ENCODE results near the gene RBM44.
"Not testable (repeated sequence)": the region's sequence is repeated elsewhere in the genome, so short reads cannot be mapped to it uniquely, and the experiment has no call there.

Gene RBM44

DNA sequence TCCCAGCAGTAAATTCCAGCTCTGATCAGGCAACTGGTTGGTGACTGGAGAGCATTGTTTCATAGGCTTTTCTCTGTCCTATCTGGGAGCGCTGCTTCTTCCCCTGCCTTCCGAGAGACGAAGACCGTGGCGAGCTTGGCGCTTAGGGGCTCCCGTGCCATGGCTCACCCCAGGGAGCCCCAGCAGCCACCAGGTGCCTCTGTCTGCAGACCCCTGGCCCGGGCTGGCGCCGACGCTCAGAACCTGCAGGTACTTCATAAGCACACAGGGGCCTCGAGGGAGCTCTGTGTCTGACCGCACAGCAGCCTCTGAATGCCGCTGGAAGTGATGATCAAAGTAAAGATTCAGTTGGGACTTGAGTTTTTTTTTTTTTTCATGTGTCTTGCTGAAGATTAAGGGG, 19.1 kb upstream of the RBM44 start:
- no peak for DNase-seq

DNA sequence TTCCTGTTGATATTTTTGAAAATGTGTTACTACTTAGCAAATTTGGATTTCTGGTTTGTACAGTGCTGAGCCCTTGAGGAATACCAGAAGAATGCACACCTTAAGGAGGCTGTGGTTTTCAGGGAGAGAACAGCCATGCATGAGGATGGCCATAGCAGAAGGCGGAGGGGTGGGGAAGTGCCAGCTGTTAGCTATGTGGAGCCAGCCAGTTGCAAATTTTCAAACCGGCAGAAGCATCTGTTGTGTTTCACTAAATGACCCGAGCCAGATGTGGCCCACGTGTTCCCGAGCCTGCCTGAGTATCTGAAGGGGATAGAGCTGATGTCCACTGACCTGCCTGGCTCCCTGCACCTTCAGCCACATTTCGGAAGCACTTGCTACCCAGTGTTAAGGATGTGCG, 16.4 kb upstream of the RBM44 start:
- no peak for DNase-seq

DNA sequence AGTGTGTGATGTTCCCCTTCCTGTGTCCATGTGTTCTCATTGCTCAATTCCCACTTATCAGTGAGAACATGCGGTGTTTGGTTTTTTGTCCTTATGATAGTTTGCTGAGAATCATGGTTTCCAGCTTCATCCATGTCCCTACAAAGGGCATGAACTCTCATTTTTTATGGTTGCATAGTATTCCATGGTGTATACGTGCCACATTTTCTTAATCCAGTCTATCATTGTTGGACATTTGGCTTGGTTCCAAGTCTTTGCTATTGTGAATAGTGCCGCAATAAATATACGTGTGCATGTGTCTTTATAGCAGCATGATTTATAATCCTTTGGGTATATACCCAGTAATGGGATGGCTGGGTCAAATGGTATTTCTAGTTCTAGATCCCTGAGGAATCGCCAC, 14.9 kb upstream of the RBM44 start:
- DNase-seq: not testable (repeated sequence)

DNA sequence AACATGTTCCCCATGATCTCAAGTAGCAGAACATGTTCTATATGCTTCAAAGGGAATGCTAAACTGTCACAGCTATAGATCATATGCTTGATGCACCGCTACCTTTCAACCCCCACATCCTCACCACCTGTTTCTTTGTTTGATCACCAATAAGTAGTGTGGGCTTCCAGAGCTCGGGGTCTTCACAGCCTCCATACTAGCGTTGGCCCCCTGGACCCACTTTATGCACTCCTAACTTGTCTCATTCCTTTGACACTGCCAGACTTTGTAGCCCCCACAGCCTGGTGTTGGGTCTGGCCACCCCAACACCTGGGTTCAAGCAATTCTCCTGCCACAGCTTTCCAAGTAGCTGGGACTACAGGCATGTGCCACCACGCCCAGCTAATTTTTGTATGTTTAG, 11.6 kb upstream of the RBM44 start:
- no peak for DNase-seq

DNA sequence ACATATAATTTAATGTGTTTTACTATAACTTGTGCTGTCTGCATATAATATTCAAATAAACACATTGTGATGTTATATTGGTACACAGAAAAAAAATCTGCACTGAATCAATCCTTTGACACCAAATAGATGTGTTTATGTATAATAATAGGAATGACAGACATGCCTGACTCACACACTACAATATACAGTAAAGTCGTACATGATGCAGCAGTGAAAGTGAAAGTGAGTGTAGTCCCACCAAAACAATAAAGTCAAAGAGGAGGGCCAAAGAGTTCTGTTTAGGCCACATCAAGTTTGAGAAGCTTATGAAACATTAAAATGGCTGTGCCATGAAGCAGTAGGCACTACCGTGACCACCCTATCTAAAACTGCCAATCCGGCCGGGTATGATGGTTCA, 8.2 kb upstream of the RBM44 start:
- no peak for DNase-seq

DNA sequence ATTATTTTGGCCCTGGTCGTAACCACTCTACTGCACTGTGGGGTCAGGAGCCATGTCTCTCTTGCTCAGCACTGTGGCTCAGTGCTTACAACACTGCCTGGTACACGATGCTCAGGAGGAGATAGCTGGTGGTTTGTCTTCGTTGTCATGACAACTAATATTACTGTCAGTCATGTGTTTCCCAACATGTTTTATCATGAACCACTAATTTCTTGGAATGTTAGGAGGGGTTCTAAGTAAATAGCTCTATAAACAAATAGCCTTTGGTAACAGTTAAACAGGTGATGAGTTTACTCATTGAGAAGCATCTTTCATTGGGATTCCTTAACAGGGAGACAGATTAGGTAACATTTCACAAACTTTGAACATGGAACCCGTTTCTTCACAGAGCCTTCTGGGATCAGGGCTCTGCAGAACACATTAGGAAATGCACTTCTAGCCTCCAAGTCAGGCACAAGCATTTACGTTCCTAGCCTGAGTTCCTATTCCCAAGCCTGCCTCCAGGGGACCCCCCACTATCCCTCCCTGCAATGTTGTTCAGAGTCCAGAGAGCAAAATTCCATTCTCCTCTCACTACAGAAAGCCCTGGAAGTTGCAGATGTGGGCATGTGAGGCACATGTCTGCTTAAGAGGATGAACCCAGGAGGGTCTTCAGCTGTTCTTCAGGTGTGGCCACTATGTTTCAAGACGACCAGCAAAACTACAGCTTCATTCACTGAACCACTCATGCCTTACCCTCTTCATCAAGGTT, 6.4 kb upstream of the RBM44 start:
- no peak for DNase-seq

DNA sequence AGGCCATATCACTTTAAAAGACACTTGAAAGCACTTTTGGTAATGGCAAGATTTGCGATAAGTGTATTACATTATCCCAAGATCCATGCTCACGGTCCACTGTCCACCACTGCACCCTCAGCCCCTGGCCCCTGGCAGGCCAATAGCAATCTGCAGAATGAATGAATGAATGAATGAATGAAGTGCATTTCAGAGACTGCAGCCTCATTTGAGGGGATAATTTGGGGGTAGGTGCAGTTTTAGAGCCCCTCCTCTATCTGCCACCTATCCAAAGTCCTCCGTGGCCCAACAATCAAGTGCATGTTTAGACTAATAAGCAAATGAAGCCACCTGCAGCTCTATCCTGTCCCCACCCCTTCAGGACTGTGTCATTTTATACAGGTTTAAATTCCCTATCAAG, 1.3 kb upstream of the RBM44 start:
- no peak for DNase-seq

DNA sequence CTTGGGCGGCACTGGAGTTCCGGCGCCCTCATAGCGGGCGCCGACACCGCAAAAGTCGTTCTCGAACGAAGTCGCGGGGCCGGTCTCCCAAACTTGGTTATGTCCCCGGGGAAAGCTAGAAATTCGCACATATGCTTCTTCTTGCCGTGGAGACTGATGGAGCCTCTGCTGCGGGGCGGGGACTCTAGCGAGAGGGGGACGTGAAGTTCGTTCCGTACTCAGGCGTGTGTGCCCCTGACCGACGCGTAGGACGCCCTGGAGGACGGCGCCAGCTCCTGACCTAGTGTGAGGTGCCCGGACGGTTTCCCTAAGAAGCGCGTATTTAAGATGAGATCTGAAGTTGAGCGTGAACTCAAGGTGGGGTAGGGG, 465 bp downstream of the RBM44 start:
- no peak for DNase-seq

DNA sequence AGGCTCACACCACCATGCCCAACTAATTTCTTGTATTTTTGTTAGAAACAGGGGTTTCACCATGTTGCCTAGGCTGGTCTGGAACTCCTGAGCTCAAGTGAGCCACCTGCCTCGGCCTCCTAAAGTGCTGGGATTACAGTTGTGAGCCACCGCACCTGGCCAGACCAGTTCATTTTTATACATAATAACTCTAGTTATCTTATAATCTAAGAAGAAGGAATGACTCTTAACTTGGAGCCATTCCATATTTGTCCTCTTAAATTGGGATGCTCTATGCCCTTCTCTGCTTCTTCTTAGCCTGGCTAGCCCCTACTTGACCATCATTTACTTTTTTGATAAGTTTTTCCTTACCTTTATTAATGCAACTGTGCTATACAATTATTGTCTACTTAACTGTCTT, 2.9 kb downstream of the RBM44 start:
- no peak for DNase-seq

DNA sequence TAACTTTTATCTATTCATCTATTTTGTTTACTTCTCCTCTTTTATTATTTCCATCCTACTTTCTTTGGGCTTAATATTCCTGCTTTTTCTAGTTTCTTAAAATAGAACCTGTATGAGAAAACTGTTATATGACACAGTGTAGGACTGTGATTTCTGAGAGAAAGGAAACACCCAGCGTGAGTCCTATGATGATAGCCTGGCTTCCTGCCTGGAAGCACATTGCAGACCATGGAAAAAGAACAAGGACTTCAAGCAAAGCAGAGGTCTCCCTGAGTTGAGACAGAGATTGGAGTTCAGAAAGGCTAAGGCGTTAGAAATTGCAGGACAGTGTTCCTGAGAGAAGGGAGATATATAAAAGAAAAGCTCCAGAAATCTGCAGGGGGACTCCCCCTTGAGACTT, 7.8 kb downstream of the RBM44 start:
- DNase-seq: no peak

DNA sequence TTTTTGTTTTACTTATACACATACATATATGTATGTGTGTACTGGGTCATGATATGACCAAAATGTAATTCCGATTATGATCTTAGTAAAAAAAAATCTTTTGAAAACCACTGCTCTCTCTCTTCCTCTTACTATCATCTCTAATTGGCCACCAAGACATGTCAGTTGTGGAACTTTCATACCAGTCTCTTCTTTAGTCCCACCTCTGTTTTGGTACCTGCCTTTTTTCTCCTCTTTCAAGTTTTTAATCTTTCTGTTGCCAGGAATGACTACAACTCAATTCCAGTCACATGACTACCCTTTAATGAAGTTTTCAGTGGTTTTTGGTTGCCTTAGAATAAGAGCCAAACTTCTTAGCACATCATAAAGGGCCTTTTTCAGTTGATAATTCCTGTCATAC, 17.1 kb downstream of the RBM44 start:
- no peak for DNase-seq

DNA sequence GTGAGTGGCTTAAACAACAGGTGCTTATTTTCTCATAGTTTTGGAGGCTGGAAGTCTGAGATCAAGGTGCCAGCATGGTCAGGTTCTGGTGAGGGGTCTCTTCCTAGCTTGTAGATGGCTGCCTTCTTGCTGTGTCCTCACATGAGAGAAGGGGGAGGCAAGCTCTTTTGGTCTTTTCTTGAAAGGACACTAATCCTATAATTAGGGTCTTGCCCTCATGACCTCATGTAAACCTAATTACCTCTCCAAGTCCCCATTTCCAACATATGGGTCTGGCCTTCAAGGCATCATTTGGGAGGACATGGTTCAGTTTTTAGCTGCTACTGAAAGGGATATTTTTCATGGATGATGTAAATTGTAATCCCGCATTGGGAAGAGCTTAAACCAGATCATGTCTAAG, 18.0 kb downstream of the RBM44 start:
- DNase-seq: no peak

DNA sequence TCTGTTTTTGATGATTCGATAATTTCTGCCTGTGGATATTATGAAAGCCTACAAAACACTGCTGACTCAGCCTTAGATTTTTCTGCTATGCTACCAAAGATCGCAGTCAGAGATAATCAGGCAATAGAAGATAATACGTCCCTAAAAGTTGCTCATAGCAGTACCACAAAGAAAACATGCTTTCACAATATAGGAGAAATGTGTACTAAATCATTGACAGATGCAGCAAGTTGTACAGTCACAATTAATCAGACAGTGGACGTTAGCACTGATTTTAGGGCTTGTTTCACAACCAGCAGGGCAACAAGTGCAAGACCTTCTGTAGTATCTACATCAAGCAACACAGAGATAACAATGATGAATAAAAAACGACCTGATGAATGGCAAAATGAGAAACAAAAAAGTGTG, 19.5 kb downstream of the RBM44 start:
- DNase-seq: no peak

DNA sequence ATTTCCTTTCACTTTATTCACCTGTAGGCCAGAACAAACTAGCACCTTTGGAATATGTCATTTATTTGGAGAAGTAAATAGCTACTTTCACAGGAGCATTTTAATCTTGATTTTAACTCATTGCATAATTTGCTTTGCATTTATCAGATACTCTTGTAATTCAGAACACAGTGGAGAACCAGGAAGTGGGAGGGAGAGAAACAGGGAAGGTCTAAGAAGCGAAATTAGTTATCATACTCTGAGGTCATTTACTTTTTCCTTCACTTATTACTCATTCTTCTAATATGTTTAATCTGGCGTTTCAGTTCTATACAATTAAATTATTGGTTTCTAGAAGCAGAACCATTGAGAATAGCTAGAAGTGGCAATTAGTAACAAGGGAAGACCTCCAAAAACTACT, 20.7 kb downstream of the RBM44 start:
- DNase-seq: no peak

DNA sequence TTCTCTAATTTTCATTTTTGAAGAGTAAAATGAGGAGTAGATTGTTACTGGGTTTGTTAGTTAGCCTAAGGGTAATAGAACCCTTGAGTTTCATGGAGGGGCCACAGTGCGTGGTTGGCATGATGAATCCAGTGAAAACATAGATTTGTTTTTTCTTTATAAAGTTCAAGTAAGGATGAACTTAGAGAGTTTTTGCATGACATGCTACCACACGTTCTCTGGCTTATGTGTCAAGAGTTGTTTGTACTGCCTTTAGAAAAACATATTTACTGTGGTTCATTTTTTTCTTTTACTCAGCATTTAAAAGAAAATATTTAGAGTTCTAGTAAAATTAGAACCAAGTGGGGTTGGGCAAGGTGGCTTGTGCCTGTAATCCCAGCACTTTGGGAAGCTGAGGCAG, 21.8 kb downstream of the RBM44 start:
- no peak for DNase-seq

DNA sequence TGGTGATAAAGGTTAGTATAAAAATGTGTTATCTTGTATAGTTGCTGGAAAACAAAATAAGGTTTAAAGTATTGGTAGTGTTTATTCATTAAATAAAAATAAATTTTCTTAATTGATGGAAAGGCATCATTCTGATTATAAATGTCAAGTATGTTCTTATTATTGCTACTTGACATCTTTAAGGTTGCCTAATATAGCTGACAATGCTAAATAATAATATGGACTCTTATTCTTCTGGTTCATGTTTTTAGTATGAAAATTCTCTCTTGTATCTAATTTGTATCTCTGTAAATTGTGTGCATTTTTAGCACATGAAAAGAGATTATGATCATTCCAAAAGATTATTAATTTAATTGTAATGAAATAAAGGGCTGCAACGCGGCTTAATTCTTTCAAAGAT, 25.0 kb downstream of the RBM44 start:
- no peak for DNase-seq

DNA sequence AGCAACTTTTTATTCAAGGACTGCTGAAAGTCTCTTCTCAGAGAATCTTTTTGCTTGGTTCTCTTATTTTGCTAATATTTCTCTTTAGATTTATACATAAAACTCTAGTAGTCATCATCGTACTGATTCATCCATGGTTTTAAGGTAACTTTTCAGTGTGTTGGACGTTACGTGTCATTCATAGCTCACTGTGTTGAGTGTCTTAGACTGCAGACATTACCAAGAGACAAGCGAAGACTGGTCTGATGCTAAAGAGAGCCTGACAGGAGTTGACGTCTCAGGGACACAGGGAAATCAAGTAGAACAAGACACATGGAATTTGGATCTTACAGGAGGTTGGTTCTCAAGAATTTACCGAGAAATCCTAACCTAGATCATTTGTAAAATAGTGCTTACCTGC, 25.5 kb downstream of the RBM44 start:
- DNase-seq: no peak

DNA sequence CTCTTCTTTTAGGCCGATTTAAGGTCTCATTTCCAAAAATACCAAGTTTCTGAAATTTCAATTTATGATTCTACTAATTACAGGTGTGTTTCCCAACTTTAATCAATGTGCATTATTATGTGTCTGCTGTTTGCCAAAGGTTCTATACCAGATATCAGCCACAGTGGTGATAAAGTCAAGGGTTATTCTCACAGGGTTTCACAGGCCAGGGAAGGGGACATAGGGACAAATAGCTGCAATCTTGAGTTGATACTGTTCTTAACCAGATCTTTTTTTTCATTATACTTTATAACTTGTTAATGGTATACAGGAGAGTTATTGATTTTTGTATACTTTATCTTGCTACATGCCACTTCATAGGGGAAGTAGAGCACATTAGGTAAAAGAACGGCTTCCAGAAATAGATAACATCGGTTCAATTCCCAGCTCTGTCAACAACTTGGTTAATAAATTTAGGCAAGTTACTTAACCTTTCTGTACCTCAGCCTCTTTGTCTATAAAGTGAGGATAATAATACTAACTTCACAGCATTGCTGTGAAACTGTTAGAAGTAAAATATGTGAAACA, 28.9 kb downstream of the RBM44 start:
- DNase-seq: no peak

DNA sequence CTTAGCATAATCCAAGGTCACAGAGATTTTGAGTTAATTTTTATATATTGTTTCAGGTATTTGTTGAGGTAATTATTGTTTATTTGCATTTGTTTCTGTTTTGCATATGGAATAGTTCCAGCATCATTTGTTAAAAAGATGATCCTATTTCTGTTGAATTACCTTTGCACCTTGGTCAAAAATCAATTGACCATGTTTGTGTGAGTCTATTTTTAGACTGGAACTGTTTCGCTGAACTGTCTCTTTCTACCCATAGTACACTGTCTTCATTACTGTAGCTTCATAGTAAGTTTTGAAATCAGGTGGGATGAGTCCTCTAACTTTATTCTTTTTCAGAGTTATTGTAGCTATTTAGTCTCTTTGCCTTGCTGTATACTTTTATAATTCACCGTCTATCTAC, 31.9 kb downstream of the RBM44 start:
- DNase-seq: no peak

DNA sequence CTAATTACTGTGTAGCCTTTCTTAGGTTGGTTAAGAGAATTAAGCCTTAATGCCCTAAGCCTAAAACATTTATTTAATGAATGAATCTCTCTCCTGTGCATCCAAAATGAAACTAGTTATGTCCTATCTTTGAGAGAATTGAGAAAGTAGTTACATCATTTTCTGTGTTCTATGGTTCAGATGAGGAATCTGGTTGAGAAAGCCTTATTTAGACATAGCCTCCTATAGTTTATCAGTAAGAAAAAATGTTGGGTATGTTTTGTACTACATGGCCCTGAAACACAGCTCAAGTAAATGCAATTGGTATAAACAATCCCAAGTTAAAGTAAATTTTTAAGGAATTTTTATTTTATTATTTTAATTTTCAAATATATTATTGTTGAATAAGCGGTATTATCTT, 35.0 kb downstream of the RBM44 start:
- DNase-seq: no peak

DNA sequence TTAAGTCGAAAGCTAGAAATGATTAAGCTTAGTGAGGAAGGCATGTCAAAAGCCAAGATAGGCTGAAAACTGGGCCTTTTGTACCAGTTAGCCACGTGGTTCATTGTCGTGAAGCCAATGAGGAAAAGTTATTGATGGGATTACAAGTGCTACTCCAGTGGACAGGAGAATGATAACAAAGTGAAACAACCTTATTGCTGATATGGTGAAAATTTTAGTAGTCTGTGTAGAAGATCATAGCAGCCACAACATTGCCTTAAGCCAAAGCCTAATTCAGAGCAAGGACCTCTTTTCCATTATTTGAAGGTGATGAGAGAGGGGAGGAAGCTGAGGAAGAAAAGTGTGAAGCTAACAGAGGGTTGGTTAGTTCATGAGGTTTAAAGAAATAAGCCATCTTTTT, 36.8 kb downstream of the RBM44 start:
- no peak for DNase-seq

DNA sequence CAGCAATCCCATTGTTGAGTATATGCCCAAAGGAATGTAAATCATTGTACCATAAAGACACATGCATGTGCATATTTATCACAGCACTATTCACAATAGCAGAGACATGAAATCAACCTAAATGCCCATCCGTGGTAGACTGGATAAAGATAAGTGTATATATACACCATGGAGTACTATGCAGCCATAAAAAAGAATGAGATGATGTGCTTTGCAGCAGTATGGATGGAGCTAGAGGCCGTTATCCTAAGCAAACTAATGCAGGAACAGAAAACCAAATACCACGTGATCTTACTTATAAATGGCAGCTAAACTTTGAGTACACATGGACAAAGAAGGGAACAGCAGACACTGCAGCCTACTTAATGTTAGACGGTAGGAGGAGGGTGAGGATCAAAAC, 42.5 kb downstream of the RBM44 start:
- DNase-seq: no peak

DNA sequence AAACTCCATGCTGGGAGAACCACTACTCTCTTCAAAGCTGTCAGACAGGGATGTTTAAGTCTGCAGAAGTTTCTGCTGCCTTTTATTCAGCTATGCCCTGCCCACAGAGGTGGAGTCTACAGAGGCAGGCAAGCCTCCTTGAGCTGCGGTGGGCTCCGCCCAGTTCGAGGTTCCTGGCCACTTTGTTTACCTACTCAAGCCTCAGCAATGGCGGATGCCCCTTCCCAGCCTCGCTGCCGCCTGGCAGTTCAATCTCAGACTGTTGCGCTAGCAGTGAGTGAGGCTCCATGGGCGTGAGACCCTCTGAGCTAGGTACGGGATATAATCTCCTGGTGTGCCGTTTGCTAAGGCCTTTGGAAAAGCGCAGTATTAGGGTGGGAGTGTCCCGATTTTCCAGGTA, 50.4 kb downstream of the RBM44 start:
- not testable (repeated sequence) for DNase-seq

DNA sequence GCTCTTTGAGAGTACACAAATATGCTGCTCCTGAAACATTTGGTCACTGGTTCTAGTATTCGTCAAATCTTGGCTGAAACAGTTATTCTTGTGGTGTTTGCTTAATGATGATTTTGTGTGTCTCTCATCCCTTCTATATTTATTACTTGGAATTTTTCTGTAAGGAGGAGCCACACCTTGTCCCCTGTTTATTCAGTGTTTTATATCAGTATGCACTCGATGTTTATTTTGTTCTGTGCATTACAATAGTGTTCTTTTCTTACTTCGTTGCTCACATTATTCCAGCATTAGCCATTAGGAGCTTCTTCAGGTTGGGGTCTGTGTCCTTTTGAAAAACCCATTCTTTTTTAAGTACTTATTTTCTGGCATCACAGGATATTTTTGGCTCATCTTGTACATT, 55.7 kb downstream of the RBM44 start:
- no peak for DNase-seq

DNA sequence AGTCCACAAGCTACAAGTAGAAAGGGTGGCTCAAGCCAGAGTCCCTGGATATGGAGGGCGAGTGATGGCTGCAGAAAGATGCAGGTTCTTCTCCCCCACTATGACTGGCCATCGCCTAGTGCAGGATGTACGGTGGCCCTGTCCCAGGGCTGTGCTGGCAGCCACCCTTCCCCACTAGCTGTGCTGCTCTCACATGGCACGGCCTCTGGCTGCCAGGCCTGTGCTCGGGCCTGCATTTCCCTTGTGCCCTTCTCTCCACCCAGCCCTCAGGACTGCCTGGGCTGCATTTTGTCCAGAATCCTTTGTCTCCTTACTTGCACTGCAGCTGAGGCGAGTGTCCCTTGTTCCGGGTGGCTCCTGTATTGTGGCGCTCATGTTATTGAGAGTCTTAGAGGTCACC, 59.2 kb downstream of the RBM44 start:
- no peak for DNase-seq

Measured in NCI-H446 (cell line).